ENCODE results near the gene SHISAL1.

The SHISAL1 gene

GRCh38 chr22:44341431-44342346 lies 28.9 kb upstream of the SHISAL1 start:
- no peak for DNase-seq

GRCh38 chr22:44340271-44341239 lies 27.8 kb upstream of the SHISAL1 start:
- no peak for DNase-seq

DNA sequence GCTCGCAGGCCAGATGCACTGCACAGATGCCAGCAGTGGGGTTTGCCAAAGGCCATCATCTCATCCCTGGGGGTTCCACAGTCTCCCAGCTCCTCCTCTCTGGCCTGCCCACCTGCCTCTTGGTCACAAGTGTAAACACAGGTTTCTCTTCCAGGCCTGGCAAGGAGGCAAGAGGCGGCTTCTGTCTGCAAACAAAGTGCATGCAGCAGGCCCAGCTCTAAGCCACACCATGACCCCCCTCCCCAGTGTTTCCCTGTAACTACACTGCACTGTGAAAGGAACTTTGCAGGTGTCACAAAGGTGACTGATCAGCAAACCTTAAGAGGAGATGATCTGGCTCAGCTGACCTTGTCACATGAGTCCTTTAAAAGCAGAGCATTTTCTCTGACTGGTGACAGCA lies 26.2 kb upstream of the SHISAL1 start:
- no peak for DNase-seq

DNA sequence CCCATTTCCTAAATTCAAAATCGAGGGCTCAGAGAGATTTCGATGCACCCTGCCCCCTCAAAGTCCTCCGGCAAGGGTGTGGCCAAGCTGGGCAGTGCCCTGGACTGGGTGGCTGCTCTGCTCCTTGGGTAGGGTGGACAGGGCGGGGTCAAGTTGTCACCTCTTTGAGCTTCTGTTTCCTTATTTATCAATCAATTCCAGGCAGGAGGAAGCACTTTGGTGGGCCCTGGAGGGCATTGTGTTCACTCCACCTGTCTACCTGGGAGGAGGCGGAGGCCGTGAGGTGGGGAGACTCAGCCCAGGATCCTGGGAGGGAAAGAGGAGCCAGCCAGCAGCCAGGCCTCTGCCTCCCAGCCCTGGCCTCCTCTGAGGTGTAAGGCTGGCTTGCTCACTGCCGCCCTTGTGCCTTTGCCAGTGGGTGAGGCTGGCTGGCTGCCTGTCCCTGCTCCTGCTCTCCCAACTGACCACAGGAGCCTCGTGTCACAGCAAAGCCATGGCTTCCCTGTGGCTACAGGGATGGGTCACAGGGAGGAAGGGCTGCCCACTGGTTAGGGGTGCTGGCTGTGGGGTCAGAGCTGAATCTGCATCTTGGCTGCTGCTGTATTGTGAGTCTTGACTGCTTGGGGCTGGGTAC lies 25.5 kb upstream of the SHISAL1 start:
- no peak for DNase-seq

DNA sequence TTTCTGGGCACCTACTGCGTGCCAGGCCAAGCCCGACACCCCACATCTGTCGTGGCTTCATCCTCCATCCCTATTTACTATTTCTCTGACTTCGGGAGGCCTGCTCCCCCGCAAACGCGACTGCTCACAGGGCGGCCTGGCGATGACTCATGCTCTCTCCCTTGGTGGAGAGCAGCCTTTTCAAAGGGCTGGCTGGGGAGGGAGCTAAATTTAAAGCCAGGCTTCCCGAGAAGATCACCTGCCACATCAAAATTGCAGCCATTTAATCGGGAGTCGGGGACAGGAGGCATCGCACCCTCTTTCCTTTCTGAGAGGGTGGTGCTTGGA lies 24.9 kb upstream of the SHISAL1 start:
- DNase-seq, result no peak

- DNase-seq, result no peak
These were observed 24.4 kb upstream of the SHISAL1 start for GRCh38 chr22:44336962-44337677.

- DNase-seq, result no peak
These were observed 23.4 kb upstream of the SHISAL1 start for GRCh38 chr22:44335903-44336803.

DNA sequence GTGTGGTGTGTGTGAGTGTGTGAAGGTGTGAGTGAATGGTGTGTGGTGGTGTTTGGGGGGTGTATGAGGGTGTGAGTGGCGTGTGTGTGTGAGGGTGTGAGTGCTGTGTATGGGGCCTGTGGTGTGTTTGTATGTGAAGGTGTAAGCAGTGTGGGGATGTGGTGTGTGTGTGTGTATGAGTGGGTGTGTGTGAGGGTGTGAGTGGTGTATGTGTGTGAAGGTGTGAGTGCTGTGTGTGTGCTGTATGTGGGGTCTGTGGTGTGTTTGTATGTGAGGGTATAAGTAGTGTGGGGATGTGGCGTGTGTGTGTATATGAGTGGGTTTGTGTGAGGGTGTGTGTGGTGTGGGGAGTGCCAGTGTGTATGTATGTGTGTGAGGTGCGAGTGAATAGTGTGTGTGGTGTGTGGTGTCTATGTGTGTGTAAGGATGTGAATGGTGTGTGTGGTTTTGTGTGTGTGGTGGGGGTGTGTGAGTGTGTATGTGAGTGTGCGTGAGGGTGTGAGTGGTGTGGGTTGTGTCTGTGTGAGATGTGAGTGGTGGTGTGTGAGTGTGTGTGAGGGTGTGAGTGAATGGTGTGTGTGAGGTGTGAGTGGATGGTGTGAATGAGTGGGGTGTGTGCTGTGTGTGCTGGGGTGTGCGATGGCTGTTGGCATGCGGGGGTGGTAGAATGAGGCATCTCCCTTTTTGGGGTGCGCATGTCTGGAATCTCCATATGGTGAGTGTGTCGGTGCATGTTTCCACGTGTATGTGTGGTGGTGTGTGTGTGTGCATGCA lies 22.5 kb upstream of the SHISAL1 start:
- no peak for DNase-seq

DNA sequence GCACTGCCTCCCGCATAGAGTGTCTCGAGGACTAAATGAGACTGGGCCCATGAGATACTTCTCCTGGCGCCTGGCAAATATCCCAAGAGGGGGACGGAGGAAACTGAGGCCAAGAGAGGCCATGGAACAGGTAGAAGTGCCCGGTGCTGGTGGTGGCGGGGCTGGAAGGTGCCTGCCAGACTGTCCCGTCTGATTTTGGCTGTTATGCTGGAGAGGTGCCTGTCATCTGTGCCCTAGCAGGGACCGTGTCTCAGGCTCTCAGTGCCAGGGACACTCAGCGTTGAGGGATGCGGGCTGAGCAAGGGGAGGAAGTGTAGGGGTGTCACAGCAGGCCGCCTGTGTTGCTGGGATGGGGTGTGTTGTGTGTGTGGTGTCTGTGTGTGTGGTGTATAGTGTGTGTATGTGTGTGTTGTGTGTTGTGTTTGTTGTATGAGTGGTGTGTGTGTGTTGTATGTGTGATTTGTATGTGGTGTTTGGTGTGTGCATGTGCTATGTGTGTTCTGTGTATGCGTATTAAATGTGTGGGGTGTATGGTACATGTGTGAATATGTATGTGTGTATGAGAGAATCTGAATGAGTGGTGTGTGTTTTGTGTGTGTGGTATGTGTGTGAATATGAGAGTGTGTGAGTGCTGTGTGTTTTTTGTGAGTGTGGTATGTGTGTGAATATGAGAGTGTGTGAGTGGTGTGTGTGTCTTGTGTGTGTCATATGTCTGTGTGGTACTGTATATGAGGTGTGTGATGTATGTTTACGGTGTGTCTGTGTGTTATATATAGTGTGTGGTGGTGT lies 21.3 kb upstream of the SHISAL1 start:
- DNase-seq, result no peak

DNA sequence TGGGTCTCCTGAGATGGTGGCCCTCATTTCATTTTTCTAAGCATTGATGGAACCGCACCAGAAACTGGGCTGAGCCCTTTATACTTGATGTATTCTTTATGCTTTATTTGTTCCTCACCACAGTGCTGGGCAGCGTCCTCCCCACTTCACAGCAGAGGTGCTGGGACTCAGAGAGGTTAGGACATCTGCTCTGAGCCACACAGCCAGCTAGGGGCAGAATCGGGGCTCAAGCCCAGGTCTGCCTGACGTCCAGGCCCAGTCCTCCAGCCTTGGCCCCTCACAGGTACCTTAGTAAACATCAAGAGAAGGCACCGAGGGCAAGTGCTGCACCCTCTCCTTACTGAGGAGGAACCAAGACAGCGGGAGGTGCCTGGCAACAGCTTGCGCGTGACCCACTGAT lies 20.2 kb upstream of the SHISAL1 start:
- no peak for DNase-seq

DNA sequence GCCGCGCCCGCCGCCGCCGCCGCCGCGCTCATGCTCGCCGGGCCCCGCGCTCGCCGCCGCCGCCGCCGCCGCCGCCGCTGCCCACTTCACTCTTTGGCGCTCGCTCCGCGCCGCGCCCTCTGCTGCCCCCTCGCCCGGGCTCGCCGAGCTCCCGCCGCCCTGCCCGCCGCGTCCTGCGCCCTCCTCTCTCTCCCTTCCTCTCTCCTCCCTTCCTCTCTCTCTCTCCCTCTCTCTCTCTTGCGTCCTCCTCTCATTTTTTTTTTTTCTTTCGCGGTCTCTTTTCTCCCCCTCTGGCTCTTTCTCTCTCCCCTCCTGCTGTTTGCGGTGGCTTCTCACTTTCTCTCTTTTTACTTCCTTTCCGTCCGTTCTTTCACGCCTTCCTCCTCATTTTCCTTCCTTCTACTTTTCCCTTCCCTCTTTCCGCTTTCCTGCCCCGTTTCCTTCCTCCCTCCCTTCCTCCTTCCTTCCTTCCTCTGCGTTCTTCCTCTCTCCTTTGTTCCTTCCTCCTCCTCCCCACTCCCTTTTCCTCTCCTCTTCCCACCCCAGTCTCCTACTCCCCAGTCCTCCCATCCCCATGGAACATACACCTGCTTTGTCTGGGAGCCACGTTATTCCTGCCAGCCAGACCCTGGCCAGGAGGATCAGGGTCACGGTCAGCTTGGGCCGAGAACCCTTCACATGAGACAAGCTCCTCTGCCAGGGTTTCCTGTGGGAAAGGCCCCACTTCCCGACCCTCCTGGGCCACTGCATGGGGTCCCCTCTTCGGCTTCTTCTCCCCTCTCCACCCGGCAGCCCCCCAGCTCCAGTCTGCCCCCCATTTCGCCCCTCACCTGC lies 19.3 kb upstream of the SHISAL1 start:
- peak; percentile 8 for DNase-seq

GRCh38 chr22:44330744-44331660 lies 18.3 kb upstream of the SHISAL1 start:
- DNase-seq, result no peak

GRCh38 chr22:44330188-44330743 lies 17.5 kb upstream of the SHISAL1 start:
- DNase-seq, result no peak

- DNase-seq, result no peak
These were observed 16.5 kb upstream of the SHISAL1 start for GRCh38 chr22:44329179-44329796.

DNA sequence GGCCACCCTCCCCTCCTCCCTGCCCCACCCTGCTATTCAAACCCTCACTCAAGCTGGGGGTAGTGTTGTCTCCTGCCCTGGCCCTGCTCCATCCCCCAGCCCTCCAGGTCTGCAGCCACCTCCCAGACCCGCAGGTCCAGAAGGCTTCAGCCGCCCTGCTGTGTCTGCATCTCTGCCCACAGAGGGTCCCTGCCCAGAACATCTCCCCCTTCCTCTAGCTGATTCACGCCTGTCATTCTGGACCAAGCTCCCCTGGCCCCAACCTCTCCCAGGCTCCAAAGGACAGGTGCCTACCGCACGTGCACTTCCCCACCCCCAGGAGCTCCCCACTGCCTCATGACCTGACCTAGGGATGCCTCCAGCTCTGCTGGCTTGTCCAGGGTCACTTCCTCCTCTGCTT lies 16.0 kb upstream of the SHISAL1 start:
- DNase-seq, result no peak

GRCh38 chr22:44328326-44328725 lies 15.6 kb upstream of the SHISAL1 start:
- DNase-seq, result no peak

- no peak for DNase-seq
These were observed 13.7 kb upstream of the SHISAL1 start for GRCh38 chr22:44326491-44326885.

Measured in NCI-H1436 (cell line).